Measurements from ENCODE around the gene BUD13. TPM values are rescaled to one million over a fixed set of nuclear protein-coding genes. Genes with fewer than 3 reads are reported as not detected.

The BUD13 gene
- total and polyA plus RNA-seq, 2 experiments from 2014 or later: 6.3 to 8.2 TPM

DNA sequence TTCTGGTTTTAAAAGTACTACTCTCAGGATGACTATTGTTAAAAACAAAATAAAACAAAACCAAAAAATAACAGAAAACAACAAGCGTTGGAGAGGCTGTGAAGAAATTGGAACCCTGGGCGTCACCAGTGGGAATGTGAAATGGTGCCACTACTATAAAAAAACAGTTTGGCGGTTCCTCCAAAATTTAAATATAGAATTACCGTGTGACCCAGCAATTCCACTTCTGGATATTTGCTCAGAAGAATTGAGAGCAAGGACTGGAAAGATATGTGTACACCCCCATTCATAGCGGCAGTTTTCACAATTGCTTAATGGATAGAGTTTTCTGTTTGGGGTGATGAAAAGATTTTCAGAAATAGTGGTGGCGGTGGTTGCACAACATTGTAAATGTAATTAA lies 41.7 kb upstream of the BUD13 start:
- H2AFZ ChIP-seq: no peak overlapping the region
- H3K4me2 ChIP-seq (ENCODE audit: unreplicated experiment): no peak overlapping the region
- in situ Hi-C loops (cut with MboI): no loop called here
- no peak overlapping the region for H3K9ac ChIP-seq
- H3F3A ChIP-seq (ENCODE audit: insufficient read depth): peaks cover 7% of the 10 kb centered on the region; the same call in 1 of the 2 replicates
- H4K20me1 ChIP-seq (ENCODE audit: insufficient read depth): no peaks in the 10 kb centered on the region
- no peaks in the 10 kb centered on the region for H3K9me3 ChIP-seq (ENCODE audit: low read depth)
- H3K4me1 ChIP-seq (ENCODE audit: insufficient read depth): peaks cover 8% of the 10 kb centered on the region
- 81 to 86% methylated on average over 6 of the region's 6 CpGs for WGBS, 2 experiments (ENCODE audit: low coverage in 1 of 2, low lambda C conversion rate in 2 of 2, missing lambda C conversion rate in 2 of 2)
- no peak overlapping the region for H3K4me3 ChIP-seq
- no peaks in the 10 kb centered on the region for H3K27me3 ChIP-seq (replicated peaks; ENCODE audit: insufficient read depth)
- peak overlapping the region; percentile 49 for H3K27ac ChIP-seq
- DNase-seq: no peak
- no peaks in the 10 kb centered on the region for H3K9me2 ChIP-seq (ENCODE audit: insufficient read depth)
- no peaks in the 10 kb centered on the region for H3K79me2 ChIP-seq (ENCODE audit: insufficient read depth)
- no peaks in the 10 kb centered on the region for H3K36me3 ChIP-seq (ENCODE audit: low read depth)
- no peak for TF ChIP-seq EZH2phosphoT487 (IDR thresholded peaks at IDR 0.05; ENCODE audit: insufficient read depth, low read depth)
- TF ChIP-seq EZH2 (IDR thresholded peaks at IDR 0.05; ENCODE audit: insufficient read depth, poor library complexity, severe bottlenecking): no peak

GRCh38 chr11:116813781-116814471 lies 41.1 kb upstream of the BUD13 start:
- 39 to 59% methylated on average over 4 to 5 of the region's 5 CpGs for WGBS, 2 experiments (ENCODE audit: low coverage in 1 of 2, low lambda C conversion rate in 2 of 2, missing lambda C conversion rate in 2 of 2)
- Histone ChIP-seq H3F3A (ENCODE audit: insufficient read depth) (peaks cover 7% of the 10 kb centered on the region; the same call in 1 of the 2 replicates), H3K27ac (peak overlapping the region; percentile 49), H3K4me1 (ENCODE audit: insufficient read depth) (peaks cover 12% of the 10 kb centered on the region), H3K9me2 (ENCODE audit: insufficient read depth) (no peaks in the 10 kb centered on the region), H3K4me2 (ENCODE audit: unreplicated experiment) (no peak overlapping the region), H2AFZ (no peak overlapping the region), H4K20me1 (ENCODE audit: insufficient read depth) (no peaks in the 10 kb centered on the region), H3K9me3 (ENCODE audit: low read depth) (no peaks in the 10 kb centered on the region), H3K9ac (no peak overlapping the region), H3K79me2 (ENCODE audit: insufficient read depth) (no peaks in the 10 kb centered on the region), H3K36me3 (ENCODE audit: low read depth) (no peaks in the 10 kb centered on the region), H3K27me3 (replicated peaks; ENCODE audit: insufficient read depth) (no peaks in the 10 kb centered on the region), H3K4me3 (no peak overlapping the region)
- DNase-seq: peak; percentile 62
- TF ChIP-seq EZH2phosphoT487 (IDR thresholded peaks at IDR 0.05; ENCODE audit: insufficient read depth, low read depth): no peak
- no peak for TF ChIP-seq EZH2 (IDR thresholded peaks at IDR 0.05; ENCODE audit: insufficient read depth, poor library complexity, severe bottlenecking)
- in situ Hi-C loops (cut with MboI): no loop called here

GRCh38 chr11:116813170-116813569 lies 40.4 kb upstream of the BUD13 start:
- TF ChIP-seq EZH2 (IDR thresholded peaks at IDR 0.05; ENCODE audit: insufficient read depth, poor library complexity, severe bottlenecking) (no peak), EZH2phosphoT487 (IDR thresholded peaks at IDR 0.05; ENCODE audit: insufficient read depth, low read depth) (no peak)
- Histone ChIP-seq H3K4me3 (no peak overlapping the region), H3K27ac (no peak overlapping the region), H3K4me2 (ENCODE audit: unreplicated experiment) (no peak overlapping the region), H3K9me2 (ENCODE audit: insufficient read depth) (no peaks in the 10 kb centered on the region), H3K9ac (no peak overlapping the region), H3K27me3 (replicated peaks; ENCODE audit: insufficient read depth) (no peaks in the 10 kb centered on the region), H2AFZ (no peak overlapping the region), H4K20me1 (ENCODE audit: insufficient read depth) (no peaks in the 10 kb centered on the region), H3K9me3 (ENCODE audit: low read depth) (no peaks in the 10 kb centered on the region), H3K36me3 (ENCODE audit: low read depth) (no peaks in the 10 kb centered on the region), H3K79me2 (ENCODE audit: insufficient read depth) (no peaks in the 10 kb centered on the region), H3F3A (ENCODE audit: insufficient read depth) (peaks cover 7% of the 10 kb centered on the region; the same call in 1 of the 2 replicates), H3K4me1 (ENCODE audit: insufficient read depth) (peaks cover 17% of the 10 kb centered on the region)
- no peak for DNase-seq
- in situ Hi-C loops (cut with MboI): no loop called here
- 22 to 50% methylated on average over 1 of the region's 1 CpG for WGBS, 2 experiments (ENCODE audit: low coverage in 1 of 2, low lambda C conversion rate in 2 of 2, missing lambda C conversion rate in 2 of 2)

GRCh38 chr11:116812109-116812508 lies 39.3 kb upstream of the BUD13 start:
- Histone ChIP-seq H3K4me3 (no peak overlapping the region), H3F3A (ENCODE audit: insufficient read depth) (peaks cover 7% of the 10 kb centered on the region; the same call in 1 of the 2 replicates), H3K36me3 (ENCODE audit: low read depth) (no peaks in the 10 kb centered on the region), H3K9me2 (ENCODE audit: insufficient read depth) (no peaks in the 10 kb centered on the region), H3K4me1 (ENCODE audit: insufficient read depth) (peaks cover 17% of the 10 kb centered on the region), H3K4me2 (ENCODE audit: unreplicated experiment) (no peak overlapping the region), H3K27ac (no peak overlapping the region), H3K9me3 (ENCODE audit: low read depth) (no peaks in the 10 kb centered on the region), H3K9ac (no peak overlapping the region), H4K20me1 (ENCODE audit: insufficient read depth) (no peaks in the 10 kb centered on the region), H3K27me3 (replicated peaks; ENCODE audit: insufficient read depth) (no peaks in the 10 kb centered on the region), H3K79me2 (ENCODE audit: insufficient read depth) (no peaks in the 10 kb centered on the region), H2AFZ (no peak overlapping the region)
- 92% methylated on average over 4 of the region's 4 CpGs for WGBS, 2 experiments (ENCODE audit: low coverage in 1 of 2, low lambda C conversion rate in 2 of 2, missing lambda C conversion rate in 2 of 2)
- TF ChIP-seq EZH2phosphoT487 (IDR thresholded peaks at IDR 0.05; ENCODE audit: insufficient read depth, low read depth) (no peak), EZH2 (IDR thresholded peaks at IDR 0.05; ENCODE audit: insufficient read depth, poor library complexity, severe bottlenecking) (no peak)
- in situ Hi-C loops (cut with MboI): no loop called here
- no peak for DNase-seq
